Karpas-422 (cell line): Measurements from ENCODE around the gene CENPO. TPM values are rescaled to one million over a fixed set of nuclear protein-coding genes. Genes with fewer than 3 reads are reported as not detected.

Experiments used
- DNase-seq: peaks from one replicate; pipeline ENCODE4 v3.0.0-alpha.2; 2015
- H2AFZ ChIP-seq: fragments of 200-600 bp; sonication (generic); 2 replicates; pipeline ENCODE4 v1.6.1; 2014; ENCODE audit warnings: antibody characterized with exemption, low read length, mixed read lengths
- H3K27ac ChIP-seq: fragments of 200-600 bp; sonication (generic); 2 replicates; pipeline ENCODE4 v1.5.1; 2014; ENCODE audit warnings: mild to moderate bottlenecking, low read length, moderate library complexity
- H3K27me3 ChIP-seq: fragments of 200-600 bp; sonication (generic); 2 replicates; pipeline ENCODE4 v1.6.1; 2014; ENCODE audit warnings: low read length, mixed read lengths
- H3K36me3 ChIP-seq: fragments of 200-600 bp; sonication (generic); 2 replicates; pipeline ENCODE4 v1.6.1; 2014; ENCODE audit warnings: low read length, mixed read lengths; ENCODE audit not compliant: insufficient read depth
- H3K4me1 ChIP-seq: fragments of 200-600 bp; sonication (generic); 2 replicates; pipeline ENCODE4 v1.6.1; 2014; ENCODE audit warnings: mild to moderate bottlenecking, low read length, mixed read lengths
- H3K4me2 ChIP-seq: fragments of 200-600 bp; sonication (generic); 2 replicates; pipeline ENCODE4 v1.6.1; 2014; ENCODE audit warnings: low read length, low read depth, mild to moderate bottlenecking; ENCODE audit not compliant: poor library complexity, severe bottlenecking
- H3K4me3 ChIP-seq: fragments of 200-600 bp; sonication (generic); 2 replicates; pipeline ENCODE4 v1.5.1; 2014; ENCODE audit warnings: mild to moderate bottlenecking, antibody characterized with exemption, low read length, mixed read lengths
- H3K79me2 ChIP-seq: fragments of 200-600 bp; sonication (generic); 2 replicates; pipeline ENCODE4 v1.6.1; 2014; ENCODE audit warnings: mild to moderate bottlenecking, low read length, mixed read lengths
- H3K9ac ChIP-seq: fragments of 200-600 bp; sonication (generic); 2 replicates; pipeline ENCODE4 v1.6.0; 2014; ENCODE audit warnings: low read length
- H3K9me2 ChIP-seq: fragments of 200-600 bp; sonication (generic), shearing (Covaris generic); replicated peaks from 2 replicates; pipeline ENCODE4 v1.6.0; 2014; ENCODE audit warnings: mild to moderate bottlenecking, low read length, moderate library complexity; ENCODE audit not compliant: insufficient read depth
- H3K9me3 ChIP-seq: fragments of 300-700, 200-600 bp; sonication (generic); 2 replicates; pipeline ENCODE4 v1.6.1; 2014; ENCODE audit warnings: low read length, mixed read lengths
- H4K20me1 ChIP-seq: fragments of 200-600 bp; sonication (generic); 2 replicates; pipeline ENCODE4 v1.6.1; 2014; ENCODE audit warnings: mild to moderate bottlenecking, antibody characterized with exemption, low read length, low read depth; ENCODE audit not compliant: insufficient read depth
- total RNA-seq: library from RNA; depleted of rRNA; stranded (reverse); fragments of >200 nt; shearing (Covaris generic); gene quantifications from 2 replicates; pipeline ENCODE4 v1.2.3, GENCODE V29; 2014; ENCODE audit warnings: low replicate concordance

CENPO gene
- total RNA-seq, 1 experiment from 2014 or later: 32.9 TPM

GRCh38 chr2:24814516-24814915 lies 21.3 kb downstream of the CENPO start:
- H4K20me1 ChIP-seq: no peaks in the 10 kb centered on the region
- no peak for DNase-seq
- H3K79me2 ChIP-seq: peaks cover 44% of the 10 kb centered on the region
- no peak overlapping the region for H3K9ac ChIP-seq
- H3K9me3 ChIP-seq: no peaks in the 10 kb centered on the region
- H3K4me1 ChIP-seq: no peaks in the 10 kb centered on the region
- H3K4me2 ChIP-seq: no peak overlapping the region
- no peak overlapping the region for H3K27ac ChIP-seq
- no peak overlapping the region for H2AFZ ChIP-seq
- H3K9me2 ChIP-seq: no peaks in the 10 kb centered on the region
- H3K36me3 ChIP-seq: peaks cover 27% of the 10 kb centered on the region
- no peaks in the 10 kb centered on the region for H3K27me3 ChIP-seq
- no peak overlapping the region for H3K4me3 ChIP-seq

GRCh38 chr2:24815171-24815570 lies 21.9 kb downstream of the CENPO start:
- no peak for DNase-seq

GRCh38 chr2:24816404-24816803 lies 23.2 kb downstream of the CENPO start:
- H3K36me3 ChIP-seq: peaks cover 39% of the 10 kb centered on the region
- H3K9me3 ChIP-seq: no peaks in the 10 kb centered on the region
- no peak overlapping the region for H3K27ac ChIP-seq
- H3K9ac ChIP-seq: no peak overlapping the region
- H3K4me3 ChIP-seq: no peak overlapping the region
- no peaks in the 10 kb centered on the region for H4K20me1 ChIP-seq
- no peaks in the 10 kb centered on the region for H3K9me2 ChIP-seq
- no peaks in the 10 kb centered on the region for H3K27me3 ChIP-seq
- H3K79me2 ChIP-seq: peaks cover 27% of the 10 kb centered on the region
- H3K4me1 ChIP-seq: no peaks in the 10 kb centered on the region
- H3K4me2 ChIP-seq: no peak overlapping the region
- no peak for DNase-seq
- no peak overlapping the region for H2AFZ ChIP-seq

More at GRCh38 chr2:24815171-24815570, 21.9 kb downstream of the CENPO start:
- Histone ChIP-seq H3K9me3 (no peaks in the 10 kb centered on the region), H3K27me3 (no peaks in the 10 kb centered on the region), H3K9ac (no peak overlapping the region), H4K20me1 (no peaks in the 10 kb centered on the region), H3K4me1 (no peaks in the 10 kb centered on the region), H3K27ac (no peak overlapping the region), H2AFZ (no peak overlapping the region), H3K4me3 (no peak overlapping the region), H3K9me2 (no peaks in the 10 kb centered on the region), H3K79me2 (peaks cover 37% of the 10 kb centered on the region), H3K36me3 (peaks cover 28% of the 10 kb centered on the region), H3K4me2 (no peak overlapping the region)

- Histone ChIP-seq H3K4me1 (no peaks in the 10 kb centered on the region), H3K79me2 (peaks cover 24% of the 10 kb centered on the region), H3K27me3 (no peaks in the 10 kb centered on the region), H3K27ac (no peak overlapping the region), H3K9ac (no peak overlapping the region), H3K9me3 (no peaks in the 10 kb centered on the region), H3K4me3 (no peak overlapping the region), H3K4me2 (no peak overlapping the region), H2AFZ (no peak overlapping the region), H4K20me1 (no peaks in the 10 kb centered on the region), H3K36me3 (peaks cover 39% of the 10 kb centered on the region), H3K9me2 (no peaks in the 10 kb centered on the region)
- DNase-seq: no peak
Measured at GRCh38 chr2:24816884-24817283, 23.7 kb downstream of the CENPO start.

- DNase-seq: no peak
- Histone ChIP-seq H3K79me2 (peaks cover 6% of the 10 kb centered on the region), H3K27me3 (no peaks in the 10 kb centered on the region), H3K36me3 (peaks cover 50% of the 10 kb centered on the region), H2AFZ (no peak overlapping the region), H3K4me2 (no peak overlapping the region), H3K9me3 (no peaks in the 10 kb centered on the region), H3K27ac (no peak overlapping the region), H3K4me3 (no peak overlapping the region), H4K20me1 (no peaks in the 10 kb centered on the region), H3K9ac (no peak overlapping the region), H3K9me2 (no peaks in the 10 kb centered on the region), H3K4me1 (no peaks in the 10 kb centered on the region)
Measured at GRCh38 chr2:24818721-24819167, 25.5 kb downstream of the CENPO start.

GRCh38 chr2:24819442-24820174 lies 26.4 kb downstream of the CENPO start:
- Histone ChIP-seq H3K27ac (no peak overlapping the region), H3K9me2 (no peaks in the 10 kb centered on the region), H2AFZ (no peak overlapping the region), H3K9me3 (no peaks in the 10 kb centered on the region), H3K4me1 (no peaks in the 10 kb centered on the region), H3K4me3 (no peak overlapping the region), H3K27me3 (no peaks in the 10 kb centered on the region), H4K20me1 (no peaks in the 10 kb centered on the region), H3K36me3 (peaks cover 50% of the 10 kb centered on the region), H3K9ac (no peak overlapping the region), H3K4me2 (no peak overlapping the region), H3K79me2 (no peaks in the 10 kb centered on the region)
- no peak for DNase-seq

- H3K27me3 ChIP-seq: no peaks in the 10 kb centered on the region
- H4K20me1 ChIP-seq: no peaks in the 10 kb centered on the region
- no peak overlapping the region for H2AFZ ChIP-seq
- H3K4me3 ChIP-seq: no peak overlapping the region
- H3K9ac ChIP-seq: no peak overlapping the region
- no peaks in the 10 kb centered on the region for H3K79me2 ChIP-seq
- no peaks in the 10 kb centered on the region for H3K9me2 ChIP-seq
- no peak overlapping the region for H3K27ac ChIP-seq
- DNase-seq: no peak
- no peaks in the 10 kb centered on the region for H3K4me1 ChIP-seq
- H3K36me3 ChIP-seq: peaks cover 48% of the 10 kb centered on the region
- H3K9me3 ChIP-seq: no peaks in the 10 kb centered on the region
- no peak overlapping the region for H3K4me2 ChIP-seq
Measured at GRCh38 chr2:24820175-24820513, 26.9 kb downstream of the CENPO start.

- H2AFZ ChIP-seq: no peak overlapping the region
- no peak for DNase-seq
- no peak overlapping the region for H3K4me3 ChIP-seq
- H3K27ac ChIP-seq: no peak overlapping the region
- H3K4me2 ChIP-seq: no peak overlapping the region
- no peaks in the 10 kb centered on the region for H3K79me2 ChIP-seq
- no peaks in the 10 kb centered on the region for H3K4me1 ChIP-seq
- H3K9ac ChIP-seq: no peak overlapping the region
- H3K9me3 ChIP-seq: no peaks in the 10 kb centered on the region
- H3K9me2 ChIP-seq: no peaks in the 10 kb centered on the region
- H3K36me3 ChIP-seq: peaks cover 51% of the 10 kb centered on the region
- no peaks in the 10 kb centered on the region for H4K20me1 ChIP-seq
- no peaks in the 10 kb centered on the region for H3K27me3 ChIP-seq
Measured at GRCh38 chr2:24820598-24821432, 27.6 kb downstream of the CENPO start.
